ENCODE data around the gene PPARD. TPM values are rescaled to one million over a fixed set of nuclear protein-coding genes. Genes with fewer than 3 reads are reported as not detected.

The PPARD gene
- total and polyA plus RNA-seq, 2 of the 13 experiments (the other 11 are each of a cell fraction or from before 2014, with no cell fraction given): 6.1 to 13.3 TPM

DNA sequence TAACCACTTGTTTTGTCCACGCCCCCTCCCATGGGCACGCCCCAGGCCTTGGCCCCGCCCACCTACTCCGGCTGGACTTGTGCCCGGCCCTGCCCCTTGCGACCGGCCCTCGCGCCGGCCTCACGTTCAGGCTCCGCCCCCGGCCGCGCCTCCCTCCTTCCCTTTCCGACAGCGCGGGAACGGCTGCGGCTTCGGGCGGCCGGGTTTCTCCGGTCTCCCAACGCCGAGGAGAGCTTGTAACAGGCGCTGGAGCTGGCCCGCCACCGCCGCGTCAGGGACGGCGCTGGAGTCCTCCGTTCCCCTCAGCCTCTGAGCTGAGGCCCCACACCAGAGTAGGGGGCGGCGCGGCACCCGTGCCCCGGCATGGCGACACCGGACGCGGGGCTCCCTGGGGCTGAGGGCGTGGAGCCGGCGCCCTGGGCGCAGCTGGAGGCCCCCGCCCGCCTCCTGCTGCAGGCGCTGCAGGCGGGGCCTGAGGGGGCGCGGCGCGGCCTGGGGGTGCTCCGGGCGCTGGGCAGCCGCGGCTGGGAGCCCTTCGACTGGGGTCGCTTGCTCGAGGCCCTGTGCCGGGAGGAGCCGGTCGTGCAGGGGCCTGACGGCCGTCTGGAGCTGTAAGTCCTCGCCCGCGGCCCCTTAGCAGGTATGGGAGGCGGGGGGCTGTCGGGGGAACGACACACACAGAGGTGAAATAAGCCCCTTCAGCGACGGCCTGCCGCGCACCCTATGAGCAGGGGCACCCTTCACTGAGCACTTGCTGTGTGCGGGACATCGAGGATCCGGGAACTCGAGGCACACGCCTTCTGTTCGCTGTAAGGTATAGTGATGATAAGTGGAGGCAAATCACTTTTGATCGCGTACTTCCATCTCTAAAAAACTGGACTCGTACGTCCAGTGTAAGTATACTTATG, 110.1 kb downstream of the PPARD start, which contains the start of gene FANCE (continued):
- TF ChIP-seq, protein P1, sequence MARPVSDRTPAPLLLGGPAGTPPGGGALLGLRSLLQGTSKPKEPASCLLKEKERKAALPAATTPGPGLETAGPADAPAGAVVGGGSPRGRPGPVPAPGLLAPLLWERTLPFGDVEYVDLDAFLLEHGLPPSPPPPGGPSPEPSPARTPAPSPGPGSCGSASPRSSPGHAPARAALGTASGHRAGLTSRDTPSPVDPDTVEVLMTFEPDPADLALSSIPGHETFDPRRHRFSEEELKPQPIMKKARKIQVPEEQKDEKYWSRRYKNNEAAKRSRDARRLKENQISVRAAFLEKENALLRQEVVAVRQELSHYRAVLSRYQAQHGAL (CRISPR knock-in tag; IDR thresholded peaks at IDR 0.05; ENCODE audit: not compliant biosample characterization): no peak
- TF ChIP-seq, protein P2, sequence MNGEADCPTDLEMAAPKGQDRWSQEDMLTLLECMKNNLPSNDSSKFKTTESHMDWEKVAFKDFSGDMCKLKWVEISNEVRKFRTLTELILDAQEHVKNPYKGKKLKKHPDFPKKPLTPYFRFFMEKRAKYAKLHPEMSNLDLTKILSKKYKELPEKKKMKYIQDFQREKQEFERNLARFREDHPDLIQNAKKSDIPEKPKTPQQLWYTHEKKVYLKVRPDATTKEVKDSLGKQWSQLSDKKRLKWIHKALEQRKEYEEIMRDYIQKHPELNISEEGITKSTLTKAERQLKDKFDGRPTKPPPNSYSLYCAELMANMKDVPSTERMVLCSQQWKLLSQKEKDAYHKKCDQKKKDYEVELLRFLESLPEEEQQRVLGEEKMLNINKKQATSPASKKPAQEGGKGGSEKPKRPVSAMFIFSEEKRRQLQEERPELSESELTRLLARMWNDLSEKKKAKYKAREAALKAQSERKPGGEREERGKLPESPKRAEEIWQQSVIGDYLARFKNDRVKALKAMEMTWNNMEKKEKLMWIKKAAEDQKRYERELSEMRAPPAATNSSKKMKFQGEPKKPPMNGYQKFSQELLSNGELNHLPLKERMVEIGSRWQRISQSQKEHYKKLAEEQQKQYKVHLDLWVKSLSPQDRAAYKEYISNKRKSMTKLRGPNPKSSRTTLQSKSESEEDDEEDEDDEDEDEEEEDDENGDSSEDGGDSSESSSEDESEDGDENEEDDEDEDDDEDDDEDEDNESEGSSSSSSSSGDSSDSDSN (CRISPR knock-in tag; IDR thresholded peaks at IDR 0.05): peak; percentile 91
- TF ChIP-seq SP5 (CRISPR knock-in tag; IDR thresholded peaks at IDR 0.05; ENCODE audit: borderline replicate concordance, low read depth): peak; percentile 96
- TF ChIP-seq JUND (CRISPR knock-in tag; IDR thresholded peaks at IDR 0.05): no peak
- peak; percentile 72; the same call in 1 of the 2 replicates for TF ChIP-seq GZF1 (CRISPR knock-in tag; IDR thresholded peaks at IDR 0.05)
- peak; percentile 38; the same call in 1 of the 2 replicates for TF ChIP-seq ZNF431 (CRISPR knock-in tag; IDR thresholded peaks at IDR 0.05; ENCODE audit: borderline replicate concordance, low read depth)
- TF ChIP-seq, protein P3, sequence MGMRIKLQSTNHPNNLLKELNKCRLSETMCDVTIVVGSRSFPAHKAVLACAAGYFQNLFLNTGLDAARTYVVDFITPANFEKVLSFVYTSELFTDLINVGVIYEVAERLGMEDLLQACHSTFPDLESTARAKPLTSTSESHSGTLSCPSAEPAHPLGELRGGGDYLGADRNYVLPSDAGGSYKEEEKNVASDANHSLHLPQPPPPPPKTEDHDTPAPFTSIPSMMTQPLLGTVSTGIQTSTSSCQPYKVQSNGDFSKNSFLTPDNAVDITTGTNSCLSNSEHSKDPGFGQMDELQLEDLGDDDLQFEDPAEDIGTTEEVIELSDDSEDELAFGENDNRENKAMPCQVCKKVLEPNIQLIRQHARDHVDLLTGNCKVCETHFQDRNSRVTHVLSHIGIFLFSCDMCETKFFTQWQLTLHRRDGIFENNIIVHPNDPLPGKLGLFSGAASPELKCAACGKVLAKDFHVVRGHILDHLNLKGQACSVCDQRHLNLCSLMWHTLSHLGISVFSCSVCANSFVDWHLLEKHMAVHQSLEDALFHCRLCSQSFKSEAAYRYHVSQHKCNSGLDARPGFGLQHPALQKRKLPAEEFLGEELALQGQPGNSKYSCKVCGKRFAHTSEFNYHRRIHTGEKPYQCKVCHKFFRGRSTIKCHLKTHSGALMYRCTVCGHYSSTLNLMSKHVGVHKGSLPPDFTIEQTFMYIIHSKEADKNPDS (CRISPR knock-in tag; IDR thresholded peaks at IDR 0.05): 0 out of 2 replicates have a peak, but pooled peaks have one; percentile 29
- TF ChIP-seq ZNF746 (CRISPR knock-in tag; IDR thresholded peaks at IDR 0.05): no peak
- no peak for TF ChIP-seq CHD2 (IDR thresholded peaks at IDR 0.05; ENCODE audit: low read depth, low read length)
- peak; percentile 94 for TF ChIP-seq HDAC1 (CRISPR knock-in tag; IDR thresholded peaks at IDR 0.05)
- TF ChIP-seq ZNF274 (CRISPR knock-in tag; IDR thresholded peaks at IDR 0.05): peak; percentile 56; the same call in 1 of the 2 replicates
- TF ChIP-seq ONECUT2 (CRISPR knock-in tag; IDR thresholded peaks at IDR 0.05): 0 out of 2 replicates have a peak, but pooled peaks have one; percentile 24
- TF ChIP-seq GTF2F1 (IDR thresholded peaks at IDR 0.05; ENCODE audit: low read length): no peak
- no peak for TF ChIP-seq ZNF552 (CRISPR knock-in tag; IDR thresholded peaks at IDR 0.05; ENCODE audit: borderline replicate concordance)
- TF ChIP-seq, protein P4, sequence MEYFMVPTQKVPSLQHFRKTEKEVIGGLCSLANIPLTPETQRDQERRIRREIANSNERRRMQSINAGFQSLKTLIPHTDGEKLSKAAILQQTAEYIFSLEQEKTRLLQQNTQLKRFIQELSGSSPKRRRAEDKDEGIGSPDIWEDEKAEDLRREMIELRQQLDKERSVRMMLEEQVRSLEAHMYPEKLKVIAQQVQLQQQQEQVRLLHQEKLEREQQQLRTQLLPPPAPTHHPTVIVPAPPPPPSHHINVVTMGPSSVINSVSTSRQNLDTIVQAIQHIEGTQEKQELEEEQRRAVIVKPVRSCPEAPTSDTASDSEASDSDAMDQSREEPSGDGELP (IDR thresholded peaks at IDR 0.05; ENCODE audit: borderline replicate concordance, low read depth): peak; percentile 50; the same call in 1 of the 2 replicates
- TF ChIP-seq ZNF569 (CRISPR knock-in tag; IDR thresholded peaks at IDR 0.05; ENCODE audit: borderline replicate concordance): no peak
- TF ChIP-seq HNRNPUL1 (IDR thresholded peaks at IDR 0.05; ENCODE audit: low read depth, low read length): 0 out of 2 replicates have a peak, but pooled peaks have one; percentile 45
- TF ChIP-seq PAX8 (CRISPR knock-in tag; IDR thresholded peaks at IDR 0.05; ENCODE audit: borderline replicate concordance): no peak
- TF ChIP-seq THYN1 (CRISPR knock-in tag; IDR thresholded peaks at IDR 0.05; ENCODE audit: borderline replicate concordance, low read depth): no peak
- TF ChIP-seq GABPA (IDR thresholded peaks at IDR 0.05; ENCODE audit: low read depth, low read length): no peak
- TF ChIP-seq GABPA (CRISPR knock-in tag; IDR thresholded peaks at IDR 0.05; ENCODE audit: low read depth): no peak
- TF ChIP-seq, protein P5, sequence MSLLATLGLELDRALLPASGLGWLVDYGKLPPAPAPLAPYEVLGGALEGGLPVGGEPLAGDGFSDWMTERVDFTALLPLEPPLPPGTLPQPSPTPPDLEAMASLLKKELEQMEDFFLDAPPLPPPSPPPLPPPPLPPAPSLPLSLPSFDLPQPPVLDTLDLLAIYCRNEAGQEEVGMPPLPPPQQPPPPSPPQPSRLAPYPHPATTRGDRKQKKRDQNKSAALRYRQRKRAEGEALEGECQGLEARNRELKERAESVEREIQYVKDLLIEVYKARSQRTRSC (CRISPR knock-in tag; IDR thresholded peaks at IDR 0.05; ENCODE audit: low read depth): no peak
- TF ChIP-seq SP4 (CRISPR knock-in tag; IDR thresholded peaks at IDR 0.05): peak; percentile 90

All from HepG2 (cell line).